SH-SY5Y (cell line): ENCODE results near the gene STAB2.

Experiments
- GATA2 ChIP-seq: IDR thresholded peaks from 2 replicates; pipeline ENCODE4 v1.6.1; 2011; ENCODE audit warnings: mild to moderate bottlenecking, low read depth, low read length
- GATA3 ChIP-seq: IDR thresholded peaks from 2 replicates; pipeline ENCODE4 v1.6.1; 2011; ENCODE audit warnings: low read depth, mild to moderate bottlenecking, low read length, moderate library complexity

STAB2 gene

DNA sequence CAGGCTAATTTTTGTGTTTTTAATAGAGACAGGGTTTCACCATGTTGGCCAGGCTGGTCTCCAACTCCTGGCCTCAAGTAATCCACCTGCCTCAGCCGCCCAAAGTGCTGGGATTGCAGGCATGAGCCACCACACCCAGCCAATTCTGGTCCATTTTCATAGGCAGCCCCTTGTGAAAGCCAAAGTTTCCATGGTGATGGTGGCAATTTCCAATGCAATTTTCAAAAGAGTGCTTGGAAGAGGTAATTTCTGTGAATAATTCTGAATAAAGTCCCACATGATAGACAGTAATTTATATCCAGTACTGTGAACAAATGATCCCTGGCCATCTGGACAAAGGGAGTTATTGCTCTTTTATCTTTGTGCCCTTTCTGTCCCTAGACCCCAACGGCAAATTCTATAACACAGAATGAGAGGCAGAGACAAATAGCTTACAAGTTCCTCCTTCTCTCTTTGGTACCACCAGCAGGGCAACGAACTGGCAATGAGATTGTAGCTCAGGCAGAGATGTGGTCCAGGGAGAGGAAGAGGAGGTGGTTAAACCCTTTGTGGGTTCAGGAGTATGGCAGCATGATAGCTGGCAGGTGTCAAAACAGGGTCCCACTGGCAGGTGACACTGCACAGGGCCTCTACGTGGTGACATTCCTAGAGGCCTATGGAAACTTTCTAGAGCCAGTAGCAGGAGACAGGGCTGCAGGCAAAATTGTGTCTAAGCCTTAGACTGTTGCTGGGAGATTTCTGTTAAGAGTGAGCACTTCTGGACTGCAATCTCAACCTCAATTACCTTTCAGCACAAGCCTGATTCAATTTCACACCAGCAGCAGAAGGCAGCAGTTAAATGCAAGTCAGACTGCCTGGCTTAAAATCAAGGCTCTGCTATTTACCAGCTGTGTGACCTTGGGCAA lies 207.5 kb downstream of the STAB2 start:
- TF ChIP-seq GATA3 (no peak), GATA2 (no peak)

DNA sequence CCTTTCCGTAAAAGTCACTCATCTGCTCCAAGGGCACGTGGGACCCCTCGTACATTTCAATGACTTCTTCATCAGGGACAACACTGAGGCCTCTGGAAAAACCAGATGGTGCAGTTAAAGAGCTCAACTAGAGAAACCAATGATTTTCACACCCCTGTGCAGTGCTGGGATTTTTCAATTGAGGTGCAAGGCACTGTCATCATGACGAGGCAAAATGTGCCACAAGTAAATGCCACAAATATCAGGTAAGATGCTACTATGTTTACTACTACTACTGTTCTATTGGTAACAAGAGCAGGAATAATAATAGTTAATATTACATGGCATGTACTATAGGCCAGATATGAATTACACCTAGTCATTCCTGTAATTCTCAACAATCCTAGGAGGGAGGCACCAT lies 211.5 kb downstream of the STAB2 start:
- TF ChIP-seq GATA2 (no peak), GATA3 (no peak)

DNA sequence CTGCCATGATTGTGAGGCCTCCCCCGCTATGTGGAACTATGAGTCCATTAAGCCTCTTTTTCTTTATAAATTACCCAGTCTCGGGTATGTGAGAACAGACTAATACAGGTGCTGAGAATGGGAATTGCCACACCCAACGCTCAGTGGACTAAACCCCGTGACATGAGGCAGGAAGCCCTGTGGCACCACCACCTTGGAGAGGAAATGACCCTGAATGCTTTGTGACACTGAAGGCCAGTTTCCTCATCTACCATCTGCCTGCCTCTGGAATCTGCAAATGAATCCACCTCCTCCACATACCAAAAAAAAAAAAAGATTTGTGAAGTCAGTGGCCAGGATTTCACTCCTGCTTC lies 212.4 kb downstream of the STAB2 start:
- TF ChIP-seq GATA3 = no peak
- TF ChIP-seq GATA2 = no peak

DNA sequence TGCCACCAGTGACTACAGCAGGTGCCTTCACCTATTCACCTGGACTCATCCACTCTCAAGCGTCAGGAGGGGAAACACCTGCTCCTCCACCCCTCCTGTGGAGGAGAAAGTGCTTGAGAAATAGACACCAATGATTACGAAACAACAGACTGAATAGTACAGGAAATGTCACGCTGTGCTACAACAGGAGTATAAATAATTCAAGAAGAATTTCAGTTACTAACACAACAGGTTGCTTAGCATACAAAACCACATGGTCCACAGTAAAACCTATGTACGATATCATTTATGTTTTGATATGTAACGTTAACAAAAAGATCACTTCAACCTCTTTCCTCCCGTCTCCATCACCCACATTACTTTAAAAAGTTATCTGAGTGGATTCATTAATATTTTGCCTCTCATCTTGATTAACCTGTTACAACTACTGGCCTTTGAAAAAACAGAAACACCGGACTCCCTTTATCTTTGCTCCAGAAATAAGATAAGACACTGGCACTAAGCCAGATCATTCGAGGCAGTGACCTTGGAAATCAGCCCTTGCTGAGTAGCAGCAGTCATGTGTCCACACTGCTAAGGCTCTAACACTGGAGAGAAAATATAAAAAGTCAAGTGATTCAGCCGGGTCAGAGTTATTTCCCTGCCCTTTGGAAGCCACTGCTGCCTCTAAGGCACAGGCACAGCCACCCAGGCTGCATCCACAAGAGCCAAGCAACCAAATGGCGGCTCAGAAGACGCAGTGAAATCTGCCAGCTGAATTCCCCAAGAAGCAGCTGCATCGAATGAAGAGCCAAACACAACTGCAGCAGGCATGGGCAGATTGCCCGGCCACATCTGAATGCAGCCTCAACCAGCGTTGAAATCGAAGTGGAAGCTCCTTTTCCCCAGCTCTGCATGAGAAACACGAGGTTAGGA lies 213.0 kb downstream of the STAB2 start:
- TF ChIP-seq GATA3 (no peak), GATA2 (peak; percentile 51)

DNA sequence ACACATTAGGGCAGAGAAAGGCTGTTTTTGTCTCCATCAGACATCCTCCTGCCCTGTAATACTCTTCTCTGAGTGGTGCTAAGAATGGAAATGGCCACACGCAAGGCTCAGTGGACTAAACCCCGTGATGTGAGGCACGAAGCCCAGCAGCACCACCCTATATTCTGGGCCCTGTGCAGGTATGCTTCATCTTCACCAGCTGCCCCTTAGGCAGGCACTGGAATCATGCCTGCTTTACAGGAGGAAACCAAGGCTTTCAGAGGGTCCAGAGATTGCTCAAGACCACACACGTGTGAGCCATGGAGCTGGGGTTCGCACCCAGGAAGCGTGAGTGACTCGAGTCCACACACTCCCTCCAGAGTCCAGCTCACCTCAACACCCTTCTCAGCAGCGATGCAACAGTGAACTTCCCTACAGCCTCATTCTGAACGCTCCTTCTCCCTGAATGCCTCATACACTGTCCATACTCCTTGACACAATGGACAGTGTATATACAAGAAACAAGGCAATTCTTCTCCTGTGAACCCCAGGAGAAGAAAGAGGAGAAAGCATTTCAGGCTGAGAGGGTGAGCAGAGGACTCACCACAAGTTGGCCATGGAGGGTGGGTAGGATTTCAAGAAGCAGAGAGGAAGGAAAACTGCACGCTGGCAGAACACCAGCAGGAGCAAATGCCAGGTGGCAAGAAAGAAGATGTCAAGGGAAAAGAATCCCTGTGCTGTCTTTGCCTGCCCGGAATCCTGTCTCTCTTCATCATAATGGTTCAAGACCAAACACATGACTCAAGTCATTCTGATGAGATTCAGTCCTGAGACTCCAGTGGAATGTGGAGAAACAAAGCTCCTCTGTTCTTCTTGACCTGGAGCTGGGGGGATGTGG lies 214.9 kb downstream of the STAB2 start:
- no peak for TF ChIP-seq GATA2
- no peak for TF ChIP-seq GATA3

DNA sequence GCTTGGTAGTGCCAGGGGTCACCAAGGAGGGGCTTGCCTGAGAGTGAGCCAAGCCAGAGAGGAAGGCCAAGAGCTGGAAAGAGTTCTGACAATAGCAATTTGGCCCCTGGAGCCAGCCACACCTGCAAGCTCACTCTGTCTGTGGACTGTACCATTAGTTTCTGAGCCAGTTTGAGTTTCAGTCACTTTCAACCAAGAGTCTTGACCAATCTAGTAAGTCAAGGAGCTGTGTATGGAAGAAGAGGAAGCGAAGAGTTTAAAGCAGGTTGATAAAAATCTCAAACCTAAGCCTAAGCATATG lies 215.5 kb downstream of the STAB2 start:
- TF ChIP-seq GATA2 (no peak), GATA3 (no peak)

DNA sequence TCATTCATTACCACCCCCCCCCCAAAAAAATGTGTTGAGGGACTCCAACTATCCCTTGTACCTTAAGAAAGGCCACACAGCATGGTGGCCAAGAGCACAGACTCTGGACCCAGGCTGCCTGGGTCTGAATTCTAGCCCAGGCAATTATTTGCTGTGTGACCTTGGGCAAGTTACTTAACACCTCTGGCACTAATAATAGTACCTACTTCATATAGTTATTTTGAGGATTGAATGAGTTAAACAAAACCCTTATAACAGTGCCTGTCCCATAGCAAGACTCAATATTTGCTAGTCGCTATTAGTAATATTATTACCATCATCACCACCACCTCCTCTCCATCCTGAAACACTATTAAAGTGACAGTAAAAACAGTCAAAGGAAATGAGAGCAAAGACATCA lies 216.8 kb downstream of the STAB2 start:
- TF ChIP-seq GATA3 = no peak
- no peak for TF ChIP-seq GATA2

DNA sequence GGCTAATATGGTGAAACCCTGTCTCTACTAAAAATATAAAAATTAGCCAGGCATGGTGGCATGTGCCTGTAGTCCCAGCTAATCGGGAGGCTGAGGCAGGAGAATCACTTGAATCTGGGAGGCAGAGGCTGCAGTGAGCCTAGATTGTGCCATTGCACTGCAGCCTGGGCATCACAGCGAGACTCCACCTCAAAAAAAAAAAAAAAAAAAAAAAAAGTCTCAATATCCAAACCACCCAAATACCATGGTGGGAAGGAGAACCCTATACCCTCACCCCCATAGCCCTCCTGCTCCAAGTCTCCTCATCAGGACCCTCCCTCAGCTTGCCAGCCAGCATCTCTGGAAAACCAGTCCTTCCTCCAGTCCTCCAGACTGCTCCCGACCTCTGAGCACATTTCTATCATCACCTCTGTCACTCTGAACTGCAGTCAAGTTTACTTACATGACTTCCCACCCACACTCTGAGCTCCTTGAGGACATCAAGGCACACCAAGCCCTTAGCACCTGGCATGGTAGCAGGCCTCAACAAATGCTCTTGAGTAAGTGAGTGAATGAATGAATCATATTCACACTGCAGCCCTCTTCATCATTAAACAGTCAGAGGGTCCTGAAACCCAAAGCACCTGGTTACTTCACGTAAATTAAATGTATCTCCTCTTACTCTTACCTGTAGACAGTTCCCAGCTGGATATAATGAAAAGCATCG lies 218.7 kb downstream of the STAB2 start:
- TF ChIP-seq GATA3 (no peak), GATA2 (no peak)

DNA sequence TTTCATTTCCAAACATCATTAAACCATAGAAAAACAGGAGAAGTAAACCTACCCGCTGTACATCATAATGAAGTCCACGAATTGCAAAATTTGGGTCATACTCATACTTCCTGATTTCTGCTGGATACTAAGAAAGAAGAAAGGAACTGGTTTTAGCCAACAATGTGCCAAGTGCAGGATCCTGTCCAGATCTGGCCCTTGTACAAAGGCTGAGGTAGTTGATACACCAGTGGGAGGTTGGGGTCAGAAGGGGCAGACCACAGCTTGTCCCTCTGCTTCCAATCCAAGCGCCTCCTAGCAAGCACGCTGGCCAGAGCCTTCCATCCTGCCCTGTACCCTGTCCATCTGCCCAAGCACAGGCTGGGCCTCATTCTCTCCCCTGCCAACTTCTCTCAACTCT lies 219.7 kb downstream of the STAB2 start:
- TF ChIP-seq GATA2 (no peak), GATA3 (no peak)

DNA sequence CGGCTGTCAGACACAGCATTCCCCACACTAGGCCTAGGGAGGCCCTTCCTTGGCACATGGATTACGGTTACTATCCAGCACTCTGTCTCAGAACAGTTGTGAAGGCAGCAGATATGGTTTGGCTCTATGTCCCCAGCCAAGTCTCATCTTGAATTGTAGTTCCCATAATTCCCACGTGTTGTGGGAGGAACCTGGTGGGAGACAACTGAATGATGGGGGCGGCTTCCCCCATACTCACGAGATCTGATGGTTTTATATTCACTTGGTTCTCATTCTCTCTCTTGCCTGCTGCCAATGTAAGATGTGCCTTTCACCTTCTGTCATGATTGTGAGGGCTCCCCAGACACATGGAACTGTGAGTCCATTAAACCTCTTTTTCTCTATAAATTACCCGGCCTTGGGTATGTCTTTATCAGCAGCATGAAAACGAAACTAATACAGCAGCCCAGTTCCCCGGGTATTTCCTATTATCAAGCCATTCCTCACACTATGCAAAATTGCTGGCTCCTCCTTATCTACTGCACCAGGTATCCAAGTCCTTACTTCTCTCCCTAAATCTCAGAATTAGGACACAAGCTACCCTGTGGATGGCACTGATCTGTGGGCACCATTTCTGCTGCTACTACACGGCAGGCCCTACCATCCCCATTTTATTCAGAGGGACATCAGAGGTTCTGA lies 220.6 kb downstream of the STAB2 start:
- TF ChIP-seq GATA3 = no peak
- TF ChIP-seq GATA2 = no peak

DNA sequence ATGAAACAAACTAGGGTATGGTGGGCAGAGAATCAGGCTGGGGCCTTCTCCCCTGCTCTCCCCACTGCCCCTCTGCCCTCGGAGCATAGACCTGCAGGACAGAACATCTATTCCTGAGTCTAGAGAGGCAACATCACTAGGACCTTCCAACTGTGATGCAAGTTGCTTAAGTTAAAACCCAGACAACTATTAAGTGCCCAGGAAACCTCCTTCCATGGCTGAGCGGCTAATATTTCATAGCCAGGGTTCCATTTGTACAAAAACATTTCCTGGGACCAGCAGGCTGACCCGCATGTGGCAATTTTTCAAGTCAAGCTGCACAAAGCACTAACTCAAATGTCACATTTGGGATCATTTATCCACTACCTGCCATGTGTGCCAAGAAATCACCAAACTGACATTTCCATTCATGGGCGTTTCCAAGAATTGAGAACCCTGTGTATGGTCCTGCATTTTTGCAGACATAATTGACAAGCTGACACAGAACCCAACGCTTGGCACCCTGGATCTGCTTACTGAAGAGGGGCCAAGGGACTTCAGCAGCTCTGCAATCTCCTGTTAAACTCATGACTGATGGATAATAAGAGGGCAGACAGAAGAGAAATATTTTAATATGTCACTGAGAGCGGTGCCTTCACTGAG lies 221.3 kb downstream of the STAB2 start:
- TF ChIP-seq GATA2 = no peak
- TF ChIP-seq GATA3 = no peak

DNA sequence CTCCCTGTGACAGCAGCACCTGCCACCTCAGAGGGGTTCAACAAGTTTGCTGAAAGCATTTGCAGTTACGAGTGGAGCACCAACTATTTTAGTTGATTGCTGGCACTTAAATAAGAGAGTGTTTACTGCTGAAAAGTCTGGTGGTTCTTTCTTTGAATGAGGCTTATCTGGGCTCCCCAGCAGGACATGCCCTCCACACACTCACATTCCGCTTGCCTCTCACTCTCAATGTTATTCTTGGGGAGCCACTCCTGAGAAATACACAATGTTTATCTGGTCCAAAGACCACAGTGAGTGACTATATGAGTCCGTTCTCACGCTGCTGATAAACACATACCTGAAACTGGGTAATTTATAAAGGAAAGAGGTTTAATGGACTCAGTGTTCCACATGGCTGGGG lies 222.1 kb downstream of the STAB2 start:
- TF ChIP-seq GATA2 (no peak), GATA3 (no peak)

DNA sequence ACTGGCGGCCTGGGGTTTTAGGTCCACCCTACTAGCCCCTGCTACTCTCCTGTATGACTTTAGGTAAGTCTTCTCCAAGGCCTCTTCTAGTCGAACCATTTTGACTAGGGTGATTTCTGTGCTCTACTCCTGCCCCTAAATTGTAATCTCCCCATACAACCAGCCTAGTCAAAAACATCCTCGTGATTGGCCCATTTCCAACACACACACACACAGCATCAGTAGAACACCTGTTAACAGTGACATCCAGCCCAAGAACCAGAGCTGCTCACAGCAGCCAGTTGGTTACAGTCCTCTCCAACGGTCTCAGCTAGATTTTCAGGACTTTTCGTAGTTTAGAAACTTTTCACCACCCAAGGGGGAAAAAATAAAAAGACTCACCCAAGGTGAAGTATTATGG lies 223.0 kb downstream of the STAB2 start:
- no peak for TF ChIP-seq GATA3
- no peak for TF ChIP-seq GATA2
